ENCODE measurements around the gene CNTNAP2.

DNA sequence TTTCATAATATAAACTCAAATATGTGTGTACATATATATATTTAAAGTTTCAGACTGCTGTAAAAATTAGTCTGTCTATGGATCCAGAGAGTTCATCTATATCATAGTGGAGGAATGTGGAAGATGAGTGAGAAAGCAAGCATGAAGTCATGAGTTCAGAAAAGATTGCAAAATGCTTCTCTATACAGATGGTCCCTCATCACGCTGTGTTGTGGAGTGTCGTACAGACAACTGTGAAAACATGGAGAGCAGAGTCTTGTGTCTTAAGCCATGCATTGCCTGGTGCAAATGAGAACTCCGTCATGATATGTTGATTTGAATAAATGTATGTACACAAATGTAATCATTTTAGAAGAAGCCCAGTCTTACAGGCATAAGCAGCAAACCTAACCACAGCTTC is 316.9 kb downstream of the CNTNAP2 start:
- TF ChIP-seq, protein P1, sequence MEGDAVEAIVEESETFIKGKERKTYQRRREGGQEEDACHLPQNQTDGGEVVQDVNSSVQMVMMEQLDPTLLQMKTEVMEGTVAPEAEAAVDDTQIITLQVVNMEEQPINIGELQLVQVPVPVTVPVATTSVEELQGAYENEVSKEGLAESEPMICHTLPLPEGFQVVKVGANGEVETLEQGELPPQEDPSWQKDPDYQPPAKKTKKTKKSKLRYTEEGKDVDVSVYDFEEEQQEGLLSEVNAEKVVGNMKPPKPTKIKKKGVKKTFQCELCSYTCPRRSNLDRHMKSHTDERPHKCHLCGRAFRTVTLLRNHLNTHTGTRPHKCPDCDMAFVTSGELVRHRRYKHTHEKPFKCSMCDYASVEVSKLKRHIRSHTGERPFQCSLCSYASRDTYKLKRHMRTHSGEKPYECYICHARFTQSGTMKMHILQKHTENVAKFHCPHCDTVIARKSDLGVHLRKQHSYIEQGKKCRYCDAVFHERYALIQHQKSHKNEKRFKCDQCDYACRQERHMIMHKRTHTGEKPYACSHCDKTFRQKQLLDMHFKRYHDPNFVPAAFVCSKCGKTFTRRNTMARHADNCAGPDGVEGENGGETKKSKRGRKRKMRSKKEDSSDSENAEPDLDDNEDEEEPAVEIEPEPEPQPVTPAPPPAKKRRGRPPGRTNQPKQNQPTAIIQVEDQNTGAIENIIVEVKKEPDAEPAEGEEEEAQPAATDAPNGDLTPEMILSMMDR (IDR thresholded peaks at IDR 0.05), result no peak
- no peak for TF ChIP-seq POLR2A (IDR thresholded peaks at IDR 0.05)
